GM23338 (cell line): ENCODE measurements around the gene STK32C.

ENCODE experiments used
- CREB1 ChIP-seq: fragments of 250-450 bp; sonication (Bioruptor Pico); IDR thresholded peaks from 2 replicates; pipeline ENCODE4 v1.5.0; 2020; ENCODE audit warnings: low read depth, mild to moderate bottlenecking, moderate library complexity
- EZH2 ChIP-seq: fragments of 200-600 bp; sonication (generic); IDR thresholded peaks from one replicate; pipeline ENCODE4 v1.8.0; 2017; ENCODE audit warnings: antibody characterized with exemption, mild to moderate bottlenecking, low read depth; ENCODE audit not compliant: unreplicated experiment
- EZH2phosphoT487 ChIP-seq: fragments of 200-600 bp; sonication (generic); IDR thresholded peaks from one replicate; pipeline ENCODE4 v1.8.1; 2018; ENCODE audit warnings: antibody characterized with exemption; ENCODE audit not compliant: unreplicated experiment
- POLR2AphosphoS5 ChIP-seq: IDR thresholded peaks from 2 replicates; pipeline ENCODE4 v1.6.1; 2016; ENCODE audit warnings: antibody characterized with exemption, low read depth
- TF ChIP-seq, protein P1 (sequence below): IDR thresholded peaks from 2 replicates; pipeline ENCODE4 v1.6.1; 2016; ENCODE audit warnings: antibody characterized with exemption
- TF ChIP-seq, protein P2 (sequence below), 2 experiments: fragments of 200-600 bp in 1 of 2; sonication (generic) in 1 of 2; conservative IDR thresholded peaks; 2 replicates each; pipeline versions ENCODE4 v1.5.1 to v1.6.1; 2016 to 2017; ENCODE audit warnings: antibody characterized with exemption in 2 of 2, low read depth in 2 of 2, mild to moderate bottlenecking in 2 of 2, moderate library complexity in 1 of 2
- TF ChIP-seq, protein P3 (sequence below): IDR thresholded peaks from one replicate; pipeline ENCODE4 v1.6.1; 2018; ENCODE audit warnings: antibody characterized with exemption; ENCODE audit not compliant: unreplicated experiment

- TF ChIP-seq, protein P1, sequence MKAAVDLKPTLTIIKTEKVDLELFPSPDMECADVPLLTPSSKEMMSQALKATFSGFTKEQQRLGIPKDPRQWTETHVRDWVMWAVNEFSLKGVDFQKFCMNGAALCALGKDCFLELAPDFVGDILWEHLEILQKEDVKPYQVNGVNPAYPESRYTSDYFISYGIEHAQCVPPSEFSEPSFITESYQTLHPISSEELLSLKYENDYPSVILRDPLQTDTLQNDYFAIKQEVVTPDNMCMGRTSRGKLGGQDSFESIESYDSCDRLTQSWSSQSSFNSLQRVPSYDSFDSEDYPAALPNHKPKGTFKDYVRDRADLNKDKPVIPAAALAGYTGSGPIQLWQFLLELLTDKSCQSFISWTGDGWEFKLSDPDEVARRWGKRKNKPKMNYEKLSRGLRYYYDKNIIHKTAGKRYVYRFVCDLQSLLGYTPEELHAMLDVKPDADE = no peak
- TF ChIP-seq, protein P2, sequence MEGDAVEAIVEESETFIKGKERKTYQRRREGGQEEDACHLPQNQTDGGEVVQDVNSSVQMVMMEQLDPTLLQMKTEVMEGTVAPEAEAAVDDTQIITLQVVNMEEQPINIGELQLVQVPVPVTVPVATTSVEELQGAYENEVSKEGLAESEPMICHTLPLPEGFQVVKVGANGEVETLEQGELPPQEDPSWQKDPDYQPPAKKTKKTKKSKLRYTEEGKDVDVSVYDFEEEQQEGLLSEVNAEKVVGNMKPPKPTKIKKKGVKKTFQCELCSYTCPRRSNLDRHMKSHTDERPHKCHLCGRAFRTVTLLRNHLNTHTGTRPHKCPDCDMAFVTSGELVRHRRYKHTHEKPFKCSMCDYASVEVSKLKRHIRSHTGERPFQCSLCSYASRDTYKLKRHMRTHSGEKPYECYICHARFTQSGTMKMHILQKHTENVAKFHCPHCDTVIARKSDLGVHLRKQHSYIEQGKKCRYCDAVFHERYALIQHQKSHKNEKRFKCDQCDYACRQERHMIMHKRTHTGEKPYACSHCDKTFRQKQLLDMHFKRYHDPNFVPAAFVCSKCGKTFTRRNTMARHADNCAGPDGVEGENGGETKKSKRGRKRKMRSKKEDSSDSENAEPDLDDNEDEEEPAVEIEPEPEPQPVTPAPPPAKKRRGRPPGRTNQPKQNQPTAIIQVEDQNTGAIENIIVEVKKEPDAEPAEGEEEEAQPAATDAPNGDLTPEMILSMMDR (conservative IDR thresholded peaks at IDR 0.05; ENCODE audit: low read depth in 2 of 2) = no peak
- no peak for TF ChIP-seq POLR2AphosphoS5
- TF ChIP-seq EZH2 = no peak
- TF ChIP-seq, protein P3, sequence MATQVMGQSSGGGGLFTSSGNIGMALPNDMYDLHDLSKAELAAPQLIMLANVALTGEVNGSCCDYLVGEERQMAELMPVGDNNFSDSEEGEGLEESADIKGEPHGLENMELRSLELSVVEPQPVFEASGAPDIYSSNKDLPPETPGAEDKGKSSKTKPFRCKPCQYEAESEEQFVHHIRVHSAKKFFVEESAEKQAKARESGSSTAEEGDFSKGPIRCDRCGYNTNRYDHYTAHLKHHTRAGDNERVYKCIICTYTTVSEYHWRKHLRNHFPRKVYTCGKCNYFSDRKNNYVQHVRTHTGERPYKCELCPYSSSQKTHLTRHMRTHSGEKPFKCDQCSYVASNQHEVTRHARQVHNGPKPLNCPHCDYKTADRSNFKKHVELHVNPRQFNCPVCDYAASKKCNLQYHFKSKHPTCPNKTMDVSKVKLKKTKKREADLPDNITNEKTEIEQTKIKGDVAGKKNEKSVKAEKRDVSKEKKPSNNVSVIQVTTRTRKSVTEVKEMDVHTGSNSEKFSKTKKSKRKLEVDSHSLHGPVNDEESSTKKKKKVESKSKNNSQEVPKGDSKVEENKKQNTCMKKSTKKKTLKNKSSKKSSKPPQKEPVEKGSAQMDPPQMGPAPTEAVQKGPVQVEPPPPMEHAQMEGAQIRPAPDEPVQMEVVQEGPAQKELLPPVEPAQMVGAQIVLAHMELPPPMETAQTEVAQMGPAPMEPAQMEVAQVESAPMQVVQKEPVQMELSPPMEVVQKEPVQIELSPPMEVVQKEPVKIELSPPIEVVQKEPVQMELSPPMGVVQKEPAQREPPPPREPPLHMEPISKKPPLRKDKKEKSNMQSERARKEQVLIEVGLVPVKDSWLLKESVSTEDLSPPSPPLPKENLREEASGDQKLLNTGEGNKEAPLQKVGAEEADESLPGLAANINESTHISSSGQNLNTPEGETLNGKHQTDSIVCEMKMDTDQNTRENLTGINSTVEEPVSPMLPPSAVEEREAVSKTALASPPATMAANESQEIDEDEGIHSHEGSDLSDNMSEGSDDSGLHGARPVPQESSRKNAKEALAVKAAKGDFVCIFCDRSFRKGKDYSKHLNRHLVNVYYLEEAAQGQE = no peak
- no peak for TF ChIP-seq CREB1 (CRISPR knock-in tag)
- no peak for TF ChIP-seq EZH2phosphoT487
Observed at GRCh38 chr10:132301371-132302330, 6.1 kb downstream of the STK32C start.
